Neuronal stem cell (in vitro differentiated cells): ENCODE results near the gene IL13RA2.

Experiments
- DNase-seq: peaks from one replicate; pipeline ENCODE4 v3.0.0-alpha.2; 2013; ENCODE audit warnings: low spot score
- H2AFZ ChIP-seq: one replicate; pipeline ENCODE4 v1.6.1; 2013; ENCODE audit warnings: mild to moderate bottlenecking, low read length, inconsistent platforms
- H2AK5ac ChIP-seq: 2 replicates; pipeline ENCODE4 v1.6.1; 2013; ENCODE audit warnings: low read depth, mild to moderate bottlenecking, inconsistent platforms, low read length, moderate library complexity, mixed read lengths
- H2BK120ac ChIP-seq: 2 replicates; pipeline ENCODE4 v1.6.1; 2013; ENCODE audit warnings: low read depth, mild to moderate bottlenecking, inconsistent platforms, low read length, moderate library complexity, mixed read lengths
- H2BK12ac ChIP-seq: one replicate; pipeline ENCODE4 v1.6.1; 2013; ENCODE audit warnings: low read length, inconsistent platforms
- H2BK15ac ChIP-seq: 2 replicates; pipeline ENCODE4 v1.6.1; 2013; ENCODE audit warnings: mild to moderate bottlenecking, low read length, inconsistent platforms, mixed read lengths
- H2BK5ac ChIP-seq: one replicate; pipeline ENCODE4 v1.6.1; 2013; ENCODE audit warnings: inconsistent platforms, mild to moderate bottlenecking, low read length, moderate library complexity
- H3K14ac ChIP-seq: one replicate; pipeline ENCODE4 v1.6.1; 2013; ENCODE audit warnings: low read length, inconsistent platforms
- H3K18ac ChIP-seq: 2 replicates; pipeline ENCODE4 v1.6.1; 2013; ENCODE audit warnings: low read length, inconsistent platforms
- H3K23ac ChIP-seq: 2 replicates; pipeline ENCODE4 v1.6.1; 2013; ENCODE audit warnings: low read depth, mild to moderate bottlenecking, mixed read lengths, low read length, inconsistent platforms; ENCODE audit not compliant: poor library complexity
- H3K27ac ChIP-seq: replicated peaks from 3 replicates; pipeline ENCODE4 v1.5.1; 2013; ENCODE audit warnings: low read length, inconsistent platforms
- H3K27me3 ChIP-seq, 3 experiments: 2 replicates each; pipeline ENCODE4 v1.6.1; 2013; ENCODE audit warnings: low read length in 3 of 3, mild to moderate bottlenecking in 2 of 3, inconsistent platforms in 1 of 3, low read depth in 1 of 3, mixed read lengths in 1 of 3, moderate library complexity in 1 of 3; ENCODE audit not compliant: control insufficient read depth in 3 of 3, insufficient read depth in 3 of 3
- H3K36me3 ChIP-seq, 2 donors: replicated peaks in 1 of 2; 2 replicates each; pipeline ENCODE4 v1.6.1; 2013; ENCODE audit warnings: low read length in 2 of 2; ENCODE audit not compliant: control insufficient read depth in 2 of 2, insufficient read depth in 2 of 2
- H3K4ac ChIP-seq: 2 replicates; pipeline ENCODE4 v1.6.1; 2013; ENCODE audit warnings: inconsistent platforms, mild to moderate bottlenecking, low read length, moderate library complexity
- H3K4me1 ChIP-seq, 2 donors: 1 replicate in 1 of 2; 2 replicates in 1 of 2; pipeline ENCODE4 v1.6.1; 2013; ENCODE audit warnings: low read length in 2 of 2, low read depth in 1 of 2; ENCODE audit not compliant: control insufficient read depth in 2 of 2, insufficient read depth in 1 of 2
- H3K4me2 ChIP-seq: one replicate; pipeline ENCODE4 v1.6.1; 2013; ENCODE audit warnings: mild to moderate bottlenecking, low read length, inconsistent platforms; ENCODE audit not compliant: insufficient read depth, poor library complexity, severe bottlenecking
- H3K4me3 ChIP-seq, 2 donors: 2 replicates each; pipeline ENCODE4 v1.5.1; 2013; ENCODE audit warnings: low read length in 2 of 2, mild to moderate bottlenecking in 2 of 2, inconsistent platforms in 1 of 2, moderate library complexity in 1 of 2
- H3K79me1 ChIP-seq: one replicate; pipeline ENCODE4 v1.6.1; 2013; ENCODE audit warnings: low read depth, mild to moderate bottlenecking, inconsistent platforms, low read length, moderate library complexity
- H3K9ac ChIP-seq: one replicate; pipeline ENCODE4 v1.6.1; 2013; ENCODE audit warnings: mild to moderate bottlenecking, low read depth, low read length, inconsistent platforms; ENCODE audit not compliant: poor library complexity
- H3K9me3 ChIP-seq, 2 donors: replicated peaks in 1 of 2; 2 replicates each; pipeline versions ENCODE3 to v1.6.1; 2013; ENCODE audit warnings: low read length in 2 of 2, mild to moderate bottlenecking in 2 of 2, inconsistent platforms in 1 of 2, low read depth in 1 of 2, mixed read lengths in 1 of 2, moderate library complexity in 1 of 2; ENCODE audit not compliant: control insufficient read depth in 2 of 2, insufficient read depth in 1 of 2
- H4K8ac ChIP-seq: one replicate; pipeline ENCODE4 v1.6.1; 2013; ENCODE audit warnings: low read depth, mild to moderate bottlenecking, inconsistent platforms, low read length, moderate library complexity
- H4K91ac ChIP-seq: one replicate; pipeline ENCODE4 v1.6.1; 2013; ENCODE audit warnings: low read length, low read depth, mild to moderate bottlenecking, inconsistent platforms; ENCODE audit not compliant: poor library complexity
- WGBS, 2 donors: extraction: QIAGEN DNeasy Blood & Tissue Kit; methylation state at CpG; one replicate each; pipeline ENCODE4 v1.1.7; 2013; ENCODE audit warnings: missing lambda C conversion rate in 2 of 2, mixed read lengths in 1 of 2; ENCODE audit not compliant: insufficient read length in 2 of 2, insufficient replicate concordance in 1 of 2; ENCODE audit errors: extremely low coverage in 2 of 2; 5-methylcytosine and 5-hydroxymethylcytosine counted together

The IL13RA2 gene

GRCh38 chrX:114985967-114986592 lies 31.3 kb downstream of the IL13RA2 start:
- H2BK5ac ChIP-seq = no peak overlapping the region
- H3K14ac ChIP-seq = no peak overlapping the region
- H3K27ac ChIP-seq = no peak overlapping the region
- no peak overlapping the region for H3K18ac ChIP-seq
- H3K4me2 ChIP-seq = no peak overlapping the region
- WGBS, 2 donors = no CpG with 5 or more reads among the region's 5 CpGs
- H3K79me1 ChIP-seq = no peaks in the 10 kb centered on the region
- H3K4me3 ChIP-seq = no peak overlapping the region
- no peak overlapping the region for H4K8ac ChIP-seq
- no peak overlapping the region for H3K23ac ChIP-seq
- H3K4ac ChIP-seq = no peak overlapping the region
- H3K9me3 ChIP-seq = no peaks in the 10 kb centered on the region
- no peak overlapping the region for H2BK15ac ChIP-seq
- no peaks in the 10 kb centered on the region for H3K27me3 ChIP-seq
- no peak overlapping the region for H2AFZ ChIP-seq
- no peaks in the 10 kb centered on the region for H3K36me3 ChIP-seq
- no peak overlapping the region for H4K91ac ChIP-seq
- H2BK120ac ChIP-seq = no peak overlapping the region
- no peaks in the 10 kb centered on the region for H3K4me1 ChIP-seq
- no peak overlapping the region for H2BK12ac ChIP-seq
- no peak overlapping the region for H2AK5ac ChIP-seq
- DNase-seq = no peak
- H3K9ac ChIP-seq = no peak overlapping the region

- Histone ChIP-seq H3K4me2 (no peak overlapping the region), H3K27ac (no peak overlapping the region)
Observed at GRCh38 chrX:114976292-114976691, 41.1 kb downstream of the IL13RA2 start.

GRCh38 chrX:114973013-114973412 lies 44.4 kb downstream of the IL13RA2 start:
- H3K4ac ChIP-seq = no peak overlapping the region
- no peak overlapping the region for H3K27ac ChIP-seq
- no peak overlapping the region for H2BK5ac ChIP-seq
- DNase-seq = no peak
- H2BK15ac ChIP-seq = no peak overlapping the region
- H4K8ac ChIP-seq = no peak overlapping the region
- no peak overlapping the region for H3K4me3 ChIP-seq
- H4K91ac ChIP-seq = no peak overlapping the region
- no peaks in the 10 kb centered on the region for H3K9me3 ChIP-seq
- no peak overlapping the region for H2BK120ac ChIP-seq
- H3K23ac ChIP-seq = no peak overlapping the region
- H2BK12ac ChIP-seq = no peak overlapping the region
- no peak overlapping the region for H3K9ac ChIP-seq
- no peak overlapping the region for H3K18ac ChIP-seq
- H3K79me1 ChIP-seq = no peaks in the 10 kb centered on the region
- H2AK5ac ChIP-seq = no peak overlapping the region
- H3K4me1 ChIP-seq = no peaks in the 10 kb centered on the region
- H3K36me3 ChIP-seq = no peaks in the 10 kb centered on the region
- no peak overlapping the region for H3K14ac ChIP-seq
- peaks cover 0 to 10% (median 0%) of the 10 kb centered on the region in 3 experiments for H3K27me3 ChIP-seq
- H3K4me2 ChIP-seq = no peak overlapping the region
- H2AFZ ChIP-seq = no peak overlapping the region

More at GRCh38 chrX:114976292-114976691, 41.1 kb downstream of the IL13RA2 start:
- Histone ChIP-seq H3K36me3 (no peaks in the 10 kb centered on the region), H3K79me1 (no peaks in the 10 kb centered on the region), H2AFZ (no peak overlapping the region), H2AK5ac (no peak overlapping the region), H3K18ac (no peak overlapping the region), H3K4ac (no peak overlapping the region), H2BK15ac (no peak overlapping the region), H3K27me3 (peaks cover 0 to under 1% (median 0%) of the 10 kb centered on the region in 3 experiments), H3K9me3 (no peaks in the 10 kb centered on the region), H2BK120ac (no peak overlapping the region), H2BK5ac (no peak overlapping the region), H3K14ac (no peak overlapping the region), H4K91ac (no peak overlapping the region), H3K23ac (no peak overlapping the region), H2BK12ac (no peak overlapping the region), H3K9ac (no peak overlapping the region), H3K4me1 (no peaks in the 10 kb centered on the region), H4K8ac (no peak overlapping the region), H3K4me3 (no peak overlapping the region)
- no peak for DNase-seq
- no CpG with 5 or more reads among the region's 2 CpGs for WGBS, 2 donors

- Histone ChIP-seq H3K14ac (no peak overlapping the region), H2BK12ac (no peak overlapping the region), H3K18ac (no peak overlapping the region), H3K9ac (no peak overlapping the region), H3K4me2 (no peak overlapping the region), H2BK5ac (no peak overlapping the region), H4K8ac (no peak overlapping the region), H2BK120ac (no peak overlapping the region), H2AFZ (no peak overlapping the region), H3K27ac (no peak overlapping the region), H3K4me1 (no peaks in the 10 kb centered on the region), H3K9me3 (no peaks in the 10 kb centered on the region), H4K91ac (no peak overlapping the region), H2BK15ac (no peak overlapping the region), H3K27me3 (peaks cover 0 to 10% (median 0%) of the 10 kb centered on the region in 3 experiments), H3K4me3 (no peak overlapping the region), H2AK5ac (no peak overlapping the region), H3K79me1 (no peaks in the 10 kb centered on the region), H3K4ac (no peak overlapping the region), H3K23ac (no peak overlapping the region), H3K36me3 (no peaks in the 10 kb centered on the region)
- WGBS, 2 donors = no CpG with 5 or more reads among the region's 3 CpGs
- DNase-seq = no peak
Observed at GRCh38 chrX:114970806-114971205, 46.6 kb downstream of the IL13RA2 start.
